Right atrium auricular region (tissue), 2 donors: ENCODE data around the gene POU6F2. TPM values are rescaled to one million over a fixed set of nuclear protein-coding genes. Genes with fewer than 3 reads are reported as not detected.

Experiments used
- DNase-seq: peaks from one replicate; pipeline ENCODE4 v3.0.0-alpha.2; 2019; ENCODE audit warnings: low spot score
- H3K27ac ChIP-seq, 2 donors: fragments of 200-600 bp; sonication (generic); 1 replicate in 1 of 2; 2 replicates in 1 of 2; pipeline ENCODE4 v1.5.1; 2016 to 2019
- H3K27me3 ChIP-seq, 2 donors: fragments of 200-600 bp; sonication (generic); one replicate each; pipeline versions ENCODE4 v1.5.1 to v1.6.0; 2017 to 2019
- H3K36me3 ChIP-seq: fragments of 200-600 bp; sonication (generic); one replicate; pipeline ENCODE4 v1.5.1; 2016
- H3K4me1 ChIP-seq, 2 donors: fragments of 200-600 bp; sonication (generic); one replicate each; pipeline versions ENCODE4 v1.5.1 to v1.6.0; 2017 to 2019
- H3K4me3 ChIP-seq, 2 donors: fragments of 200-600 bp; sonication (generic); 1 replicate in 1 of 2; 2 replicates in 1 of 2; pipeline ENCODE4 v1.5.1; 2017 to 2019; ENCODE audit warnings: mild to moderate bottlenecking in 1 of 2, moderate library complexity in 1 of 2
- H3K9me3 ChIP-seq, 2 donors: fragments of 200-600 bp; sonication (generic); one replicate each; pipeline ENCODE4 v1.5.1; 2019
- CTCF ChIP-seq, 2 donors: fragments of 200-600 bp; sonication (generic); IDR thresholded peaks; one replicate each; pipeline ENCODE4 v1.5.1; 2019; ENCODE audit warnings: antibody characterized with exemption in 2 of 2
- total RNA-seq, 2 donors: library from RNA; depleted of rRNA; stranded (reverse); fragments of >200 nt; gene quantifications; one replicate each; pipeline ENCODE4 v1.1.0, GENCODE V29; 2016

POU6F2 gene
- total RNA-seq, 2 donors from 2014 or later: 0.85 to 1.5 TPM

DNA sequence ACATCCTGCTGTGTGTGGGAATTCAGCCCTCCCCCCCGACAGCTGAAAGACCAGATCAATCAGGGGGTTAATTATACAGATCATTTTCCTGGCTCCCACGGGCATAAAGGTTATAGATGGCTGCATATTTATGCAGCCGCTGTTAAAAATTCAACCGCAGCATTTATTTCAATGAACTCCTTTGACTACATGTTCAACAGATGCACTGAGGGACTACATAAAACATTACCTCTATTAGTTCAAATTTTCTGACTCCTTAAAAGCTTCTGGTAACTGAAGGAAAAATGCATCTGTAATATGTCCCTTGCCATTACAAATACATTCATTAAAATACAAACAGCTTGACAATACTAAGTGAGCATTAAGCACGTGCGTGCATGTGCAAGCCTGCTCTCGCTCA is 538.8 kb downstream of the POU6F2 start:
- Histone ChIP-seq H3K36me3 (no peaks in the 10 kb centered on the region), H3K27ac (no peak overlapping the region), H3K27me3 (no peaks in the 10 kb centered on the region), H3K4me3 (no peak overlapping the region), H3K4me1 (no peaks in the 10 kb centered on the region), H3K9me3 (no peaks in the 10 kb centered on the region)
- no peak for TF ChIP-seq CTCF (IDR thresholded peaks at IDR 0.05)
- no peak for DNase-seq

DNA sequence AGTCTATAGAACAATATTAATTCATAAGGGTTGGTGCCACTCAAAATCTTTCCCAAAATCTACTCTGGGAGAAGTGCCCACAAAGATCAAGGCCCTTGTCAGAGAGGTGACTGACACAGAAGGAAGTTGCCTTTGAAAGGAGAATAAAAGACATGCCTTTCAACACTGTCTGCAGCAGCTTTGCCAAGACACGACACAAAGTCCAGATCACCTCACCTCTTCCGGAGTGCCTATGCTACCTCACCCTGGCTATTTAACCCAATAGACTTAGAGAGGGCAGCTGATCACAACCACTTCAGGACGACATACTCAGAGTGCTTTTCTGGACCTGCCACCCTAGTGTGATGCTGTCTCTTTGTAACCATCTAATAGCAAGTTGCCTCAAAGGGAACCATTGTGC is 539.5 kb downstream of the POU6F2 start:
- H3K4me1 ChIP-seq: no peaks in the 10 kb centered on the region
- H3K9me3 ChIP-seq: no peaks in the 10 kb centered on the region
- no peaks in the 10 kb centered on the region for H3K27me3 ChIP-seq
- H3K36me3 ChIP-seq: no peaks in the 10 kb centered on the region
- H3K27ac ChIP-seq: no peak overlapping the region
- DNase-seq: no peak
- no peak for TF ChIP-seq CTCF (IDR thresholded peaks at IDR 0.05)
- no peak overlapping the region for H3K4me3 ChIP-seq

Other genes starting within 250 kb of the POU6F2 start
- gene VPS41, start 68.7 kb upstream of the POU6F2 start, total RNA-seq: 10 to 100 TPM; 15.6 to 18.1 TPM